Skeletal muscle tissue (tissue), 4 donors: ENCODE results near the gene EMID1. TPM values are rescaled to one million over a fixed set of nuclear protein-coding genes. Genes with fewer than 3 reads are reported as not detected.
A peak's percentile ranks its signal among the peaks of the same experiment; 100 is the strongest.

Experiments
- H3K27ac ChIP-seq: one replicate; pipeline ENCODE4 v1.7.0; 2013; ENCODE audit warnings: mild to moderate bottlenecking, low read depth, low read length, inconsistent platforms
- H3K27me3 ChIP-seq, 3 donors: one replicate each; pipeline ENCODE4 v1.7.0; 2013; ENCODE audit warnings: low read length in 3 of 3; ENCODE audit not compliant: control insufficient read depth in 3 of 3, insufficient read depth in 3 of 3
- H3K36me3 ChIP-seq, 3 donors: one replicate each; pipeline ENCODE4 v1.7.0; 2013; ENCODE audit warnings: low read length in 3 of 3; ENCODE audit not compliant: control insufficient read depth in 3 of 3, insufficient read depth in 3 of 3
- H3K4me1 ChIP-seq, 3 donors: one replicate each; pipeline ENCODE4 v1.7.0; 2013; ENCODE audit warnings: low read length in 3 of 3, mild to moderate bottlenecking in 3 of 3; ENCODE audit not compliant: control insufficient read depth in 3 of 3, insufficient read depth in 3 of 3
- H3K4me3 ChIP-seq, 3 donors: one replicate each; pipeline ENCODE4 v1.7.0; 2013; ENCODE audit warnings: low read length in 3 of 3
- H3K9ac ChIP-seq, 3 donors: one replicate each; pipeline ENCODE4 v1.7.0; 2013; ENCODE audit warnings: low read length in 3 of 3, mild to moderate bottlenecking in 3 of 3, moderate library complexity in 2 of 3, low read depth in 1 of 3
- H3K9me3 ChIP-seq, 3 donors: one replicate each; pipeline ENCODE4 v1.7.0; 2013; ENCODE audit warnings: low read length in 3 of 3; ENCODE audit not compliant: control insufficient read depth in 3 of 3
- total RNA-seq: library from RNA; depleted of rRNA; stranded (reverse); fragments of >200 nt; gene quantifications from one replicate; pipeline ENCODE4 v1.2.3, GENCODE V29; 2014
- donor health status: Osteomylitis.

Gene EMID1
- total RNA-seq, 1 donor from 2014 or later = 6.3 TPM

DNA sequence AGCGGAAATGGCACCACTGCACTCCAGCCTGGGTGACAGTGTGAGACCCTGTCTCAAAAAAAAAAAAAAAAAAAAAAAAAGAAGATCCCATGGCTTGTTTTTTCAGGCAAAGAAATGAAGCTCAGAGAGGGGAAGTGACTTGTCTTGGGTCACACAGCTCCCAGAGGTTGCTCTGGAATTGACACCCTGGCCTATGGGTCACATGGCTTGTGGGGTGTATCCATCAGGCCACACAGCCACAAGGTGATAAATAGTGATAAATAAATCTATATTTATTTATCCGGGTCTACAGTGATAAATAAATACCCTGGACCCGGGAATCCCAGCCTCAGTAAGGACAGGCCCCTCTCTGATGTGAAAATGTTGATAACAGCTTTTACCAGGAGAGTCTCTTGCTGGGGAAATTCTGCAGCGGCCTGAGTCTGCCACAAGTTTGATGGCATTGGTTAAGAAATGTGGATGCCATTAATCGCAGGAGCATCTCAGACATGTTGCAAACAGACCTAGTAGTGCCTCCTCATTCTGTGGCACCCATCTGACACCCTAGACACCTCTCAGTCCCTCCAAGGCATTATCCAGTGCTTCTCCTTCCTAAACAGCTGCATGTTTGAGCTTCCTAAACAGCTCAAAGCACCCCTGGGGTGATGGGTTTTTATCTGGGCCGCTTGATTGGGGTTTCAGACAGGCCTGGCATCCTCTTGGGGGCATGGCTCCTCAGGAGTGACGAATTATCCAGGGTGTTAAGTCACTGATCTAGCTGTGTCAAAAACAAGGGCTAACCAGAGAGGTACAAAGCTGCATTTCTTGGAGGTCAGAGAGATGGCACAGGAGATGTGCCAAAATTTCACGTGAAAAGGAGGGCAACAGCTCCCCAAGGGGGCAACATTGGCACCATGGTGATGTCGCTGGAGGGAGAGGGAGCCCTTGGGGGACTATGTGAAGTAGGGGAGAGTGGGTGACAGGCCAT is 1.9 kb upstream of the EMID1 start:
- Histone ChIP-seq H3K27me3 (peaks cover 9 to 20% (median 19%) of the 10 kb centered on the region in 3 donors), H3K27ac (no peak overlapping the region), H3K4me3 (no peak overlapping the region), H3K4me1 (peaks cover 11 to 15% (median 14%) of the 10 kb centered on the region in 3 donors), H3K9ac (no peak overlapping the region), H3K36me3 (no peaks in the 10 kb centered on the region), H3K9me3 (no peaks in the 10 kb centered on the region)

DNA sequence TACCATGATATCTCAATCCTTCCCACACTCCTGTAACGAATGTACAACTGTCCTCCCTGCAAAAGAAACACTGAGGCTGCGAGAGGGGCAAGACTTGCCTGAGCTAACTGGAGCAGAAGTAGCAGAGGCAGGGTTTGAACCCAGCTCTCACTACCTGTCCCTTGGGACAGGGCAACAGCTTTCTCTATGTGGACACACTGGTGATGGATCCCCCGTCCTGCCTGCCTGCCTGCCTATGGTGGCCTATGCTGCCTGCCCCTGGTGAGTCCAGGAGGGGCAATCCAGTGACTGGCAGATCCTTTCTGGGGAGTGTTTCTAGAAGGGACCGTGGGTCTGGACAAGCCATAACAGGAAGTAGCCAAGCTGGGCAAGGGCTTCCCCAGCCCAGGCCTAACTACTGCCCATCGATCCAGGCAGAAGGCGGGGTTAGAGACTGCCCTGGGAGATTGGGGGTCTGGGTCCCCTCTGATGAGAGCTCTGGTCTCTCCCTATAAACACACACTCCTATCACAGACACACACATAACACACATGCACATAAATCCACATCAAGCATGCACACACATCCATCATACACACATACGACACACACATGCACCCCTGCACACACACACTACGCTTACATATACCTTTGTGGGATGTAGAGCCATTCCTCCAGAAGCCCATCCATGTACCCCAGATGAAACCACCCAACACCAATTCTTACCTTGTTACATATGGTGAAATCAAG is 1.1 kb upstream of the EMID1 start:
- peaks cover 11 to 15% (median 14%) of the 10 kb centered on the region in 3 donors for H3K4me1 ChIP-seq
- no peak overlapping the region for H3K4me3 ChIP-seq
- no peak overlapping the region for H3K9ac ChIP-seq
- H3K27me3 ChIP-seq = peaks cover 9 to 20% (median 19%) of the 10 kb centered on the region in 3 donors
- H3K27ac ChIP-seq = no peak overlapping the region
- no peaks in the 10 kb centered on the region for H3K36me3 ChIP-seq
- H3K9me3 ChIP-seq = no peaks in the 10 kb centered on the region

DNA sequence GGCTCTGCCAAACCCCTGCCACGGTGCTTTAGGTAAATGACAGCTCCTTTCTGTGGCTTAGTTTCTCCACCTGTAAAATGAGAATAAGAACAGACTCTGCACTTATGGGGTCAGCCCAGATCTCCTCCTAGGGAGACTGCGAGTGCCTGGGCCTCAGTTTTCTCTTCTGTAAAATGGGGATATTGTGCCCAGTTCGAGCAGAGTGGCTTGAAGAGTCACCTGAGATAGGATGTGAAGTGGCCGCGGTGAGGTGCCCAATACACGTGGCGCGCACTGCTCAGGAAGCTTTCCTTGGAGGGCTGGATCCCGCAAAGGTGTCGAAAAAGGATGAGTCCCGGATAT is 473 bp upstream of the EMID1 start:
- Histone ChIP-seq H3K9me3 (no peaks in the 10 kb centered on the region), H3K27me3 (peaks cover 9 to 20% (median 19%) of the 10 kb centered on the region in 3 donors), H3K9ac (no peak overlapping the region), H3K4me3 (peak overlapping the region in 1 of 3 donors; percentile 29), H3K4me1 (peaks cover 11 to 15% (median 14%) of the 10 kb centered on the region in 3 donors), H3K36me3 (no peaks in the 10 kb centered on the region), H3K27ac (no peak overlapping the region)

DNA sequence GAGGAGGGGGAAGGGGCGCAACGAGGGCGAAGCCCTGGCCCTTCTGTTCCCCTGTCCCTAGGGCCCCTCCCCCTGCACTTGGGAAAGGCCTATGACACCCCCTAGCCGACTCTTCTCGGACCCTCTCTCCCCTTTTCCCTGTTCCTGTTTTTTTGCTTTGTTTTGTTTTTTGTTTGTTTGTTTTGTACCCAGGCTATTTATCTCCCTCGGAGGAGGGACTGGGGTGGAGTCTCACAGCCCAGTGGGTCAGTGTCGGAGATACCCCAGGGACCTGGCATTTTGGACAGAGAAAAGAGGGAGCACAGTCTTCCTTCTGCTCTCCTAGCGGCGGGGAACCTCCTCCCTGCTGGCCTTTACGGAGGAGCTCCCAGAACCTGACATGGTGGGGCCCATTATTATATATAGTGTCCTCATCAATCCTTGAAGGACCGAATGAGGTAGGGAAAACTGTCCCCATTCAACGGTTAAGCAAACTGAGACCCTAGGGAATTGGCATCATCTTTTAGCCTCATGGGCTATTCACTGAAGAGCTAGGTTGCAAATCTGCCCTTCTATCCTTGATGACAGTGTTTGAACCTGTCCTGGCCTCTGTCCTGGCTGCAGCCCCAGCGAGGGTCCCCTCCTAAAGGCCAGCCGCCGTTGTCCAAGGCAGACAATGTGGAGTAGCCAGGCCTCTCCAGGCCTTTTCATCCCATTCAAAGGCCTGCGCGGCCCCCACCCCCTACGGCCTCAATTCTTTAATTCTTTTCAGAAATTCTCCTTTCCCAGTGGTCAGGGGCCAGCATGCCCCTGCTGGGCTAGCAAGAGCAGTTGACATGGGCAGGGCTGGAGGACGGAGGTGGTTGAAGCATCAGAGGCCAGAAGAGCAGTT is 911 bp downstream of the EMID1 start:
- Histone ChIP-seq H3K27me3 (peaks cover 9 to 20% (median 19%) of the 10 kb centered on the region in 3 donors), H3K27ac (no peak overlapping the region), H3K9ac (peak overlapping the region in 1 of 3 donors; percentile 64), H3K9me3 (no peaks in the 10 kb centered on the region), H3K4me3 (peak overlapping the region; percentile 48 to 70 (median 57)), H3K4me1 (peaks cover 11 to 15% (median 14%) of the 10 kb centered on the region in 3 donors), H3K36me3 (no peaks in the 10 kb centered on the region)

DNA sequence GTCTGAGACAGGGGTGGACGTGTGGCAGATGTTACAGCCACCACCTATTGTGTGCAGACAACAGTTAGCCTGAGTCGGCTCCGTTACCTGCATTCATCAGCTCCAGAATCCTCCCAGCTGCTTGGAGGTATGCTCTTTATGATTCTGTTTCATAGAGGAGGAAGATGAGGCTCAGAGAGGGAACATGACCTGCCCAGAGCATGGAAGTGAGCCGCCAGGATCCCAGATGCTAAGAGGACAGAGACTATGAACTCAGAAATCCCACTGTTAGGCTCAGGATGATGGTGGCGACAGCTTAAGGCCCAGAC is 1.5 kb downstream of the EMID1 start:
- Histone ChIP-seq H3K36me3 (no peaks in the 10 kb centered on the region), H3K9me3 (no peaks in the 10 kb centered on the region), H3K27ac (no peak overlapping the region), H3K4me1 (peaks cover 10 to 11% (median 10%) of the 10 kb centered on the region in 3 donors), H3K9ac (no peak overlapping the region), H3K4me3 (no peak overlapping the region), H3K27me3 (peaks cover 9 to 20% (median 19%) of the 10 kb centered on the region in 3 donors)

DNA sequence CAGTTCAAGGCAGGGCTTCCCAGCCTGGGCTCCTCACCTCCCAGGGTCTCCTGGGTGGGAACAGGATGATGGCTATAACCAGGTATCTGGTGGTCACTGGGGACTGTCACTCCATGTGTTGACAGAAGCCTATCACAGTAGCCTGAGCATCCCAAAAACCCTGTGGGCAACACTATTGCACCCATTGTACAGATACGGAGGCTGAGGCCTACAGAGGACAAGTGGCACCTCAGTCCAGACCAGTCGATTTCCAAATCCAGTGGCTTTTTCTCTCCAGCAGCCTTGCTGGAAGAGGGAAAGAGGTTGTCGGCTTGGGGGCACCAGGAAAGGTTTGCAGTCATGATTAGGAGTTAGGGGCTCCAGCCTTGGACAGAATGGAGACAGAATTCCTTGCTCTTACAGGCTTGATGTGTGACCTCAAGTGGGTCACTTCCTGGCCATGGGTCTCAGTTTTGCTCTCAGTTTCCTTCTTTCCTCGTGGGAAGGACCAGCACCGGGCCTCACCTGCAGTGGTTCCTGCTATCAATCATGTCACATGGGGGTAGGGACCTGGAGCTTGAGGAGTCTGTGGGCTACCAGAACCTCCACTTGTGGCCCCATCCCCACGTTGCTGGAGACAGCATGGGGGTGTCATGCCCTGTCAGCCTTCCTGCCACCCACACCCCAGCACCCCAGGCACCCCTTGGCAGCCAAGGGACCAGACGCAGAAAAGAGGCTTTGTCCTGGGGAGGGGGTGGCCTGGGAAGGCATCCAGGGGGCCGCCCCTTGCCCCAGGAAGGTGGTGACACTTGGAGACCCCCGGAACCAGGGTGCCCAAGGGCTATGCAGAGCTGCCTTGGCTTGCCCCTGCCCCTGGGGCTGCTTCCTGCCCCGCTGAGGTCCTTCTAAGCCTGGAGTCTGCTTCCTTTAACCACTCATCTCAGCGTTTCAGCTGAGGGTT is 2.1 kb downstream of the EMID1 start:
- Histone ChIP-seq H3K9me3 (no peaks in the 10 kb centered on the region), H3K27ac (no peak overlapping the region), H3K4me1 (peaks cover 4 to 6% (median 5%) of the 10 kb centered on the region in 3 donors), H3K9ac (no peak overlapping the region), H3K27me3 (peaks cover 9 to 20% (median 19%) of the 10 kb centered on the region in 3 donors), H3K36me3 (no peaks in the 10 kb centered on the region), H3K4me3 (no peak overlapping the region)

DNA sequence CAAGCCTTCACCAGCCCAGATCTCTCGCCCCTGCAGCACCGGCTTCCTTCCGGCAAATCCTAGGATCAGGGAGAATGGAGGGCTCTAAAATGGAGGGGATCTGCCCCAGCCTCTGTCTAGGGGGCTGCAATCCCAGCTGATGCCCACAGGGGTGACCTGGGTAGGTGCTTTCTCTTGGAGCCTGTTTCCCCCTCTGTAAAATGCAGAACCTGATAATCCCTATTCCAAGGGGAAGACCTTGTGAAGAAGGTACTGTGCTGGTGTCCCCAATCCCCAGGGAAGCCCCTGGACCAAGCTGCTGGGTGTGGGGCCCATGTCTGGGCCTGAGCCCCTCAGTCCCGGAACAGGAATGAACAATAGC is 2.8 kb downstream of the EMID1 start:
- Histone ChIP-seq H3K27me3 (peaks cover 9 to 20% (median 19%) of the 10 kb centered on the region in 3 donors), H3K4me1 (peaks cover 3 to 6% (median 5%) of the 10 kb centered on the region in 3 donors), H3K4me3 (no peak overlapping the region), H3K27ac (no peak overlapping the region), H3K36me3 (no peaks in the 10 kb centered on the region), H3K9me3 (no peaks in the 10 kb centered on the region), H3K9ac (no peak overlapping the region)

DNA sequence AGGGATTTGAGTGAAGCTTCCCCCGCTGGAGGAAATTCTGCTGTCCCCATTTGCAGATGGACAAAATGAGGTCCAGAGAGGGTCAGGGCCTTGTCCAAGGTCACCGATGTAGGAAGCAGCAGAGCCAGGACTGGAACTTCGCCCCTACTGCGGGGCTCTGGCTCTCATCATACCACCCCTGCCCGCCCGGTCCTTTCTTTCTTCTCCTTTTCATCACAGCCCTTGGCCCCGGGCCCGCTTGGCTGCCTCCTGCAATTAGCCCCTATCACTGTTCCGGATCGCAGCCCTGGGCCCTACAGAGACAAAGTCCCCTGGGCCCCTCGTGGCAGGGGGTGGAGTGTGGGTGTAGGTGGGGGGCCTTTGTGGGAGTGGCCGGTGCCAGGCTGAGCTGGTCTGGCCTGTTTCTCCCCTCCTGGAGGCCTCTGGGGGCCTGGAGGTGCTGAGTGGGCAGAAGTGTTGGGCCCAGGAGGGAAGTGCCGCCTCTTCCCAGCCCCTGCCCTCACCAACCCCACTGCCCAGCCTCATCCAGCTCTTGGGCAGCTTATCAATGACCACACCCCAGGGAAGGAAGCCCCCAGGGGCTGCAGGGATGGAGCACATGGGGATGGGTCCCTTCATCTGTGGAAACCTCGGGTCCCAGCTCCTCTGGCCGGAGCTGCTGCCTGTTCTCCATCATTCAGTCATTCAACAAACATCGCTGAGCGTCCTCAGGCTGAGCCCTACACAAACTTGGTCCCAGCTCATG is 3.4 kb downstream of the EMID1 start:
- H3K4me3 ChIP-seq = no peak overlapping the region
- peaks cover 3 to 6% (median 5%) of the 10 kb centered on the region in 3 donors for H3K4me1 ChIP-seq
- no peaks in the 10 kb centered on the region for H3K9me3 ChIP-seq
- no peaks in the 10 kb centered on the region for H3K36me3 ChIP-seq
- H3K27me3 ChIP-seq = peaks cover 9 to 20% (median 19%) of the 10 kb centered on the region in 3 donors
- no peak overlapping the region for H3K27ac ChIP-seq
- no peak overlapping the region for H3K9ac ChIP-seq
